GM12864 (cell line): ENCODE data around the gene RAF1.

Experiments
- DNase-seq: peaks from one replicate; pipeline ENCODE4 v3.0.0-alpha.2; 2011; ENCODE audit warnings: low read depth
- H3K4me3 ChIP-seq: 2 replicates; pipeline ENCODE4 v1.5.1; 2011; ENCODE audit warnings: mild to moderate bottlenecking, low read depth, low read length, control low read depth
- TF ChIP-seq, protein P1 (sequence below): IDR thresholded peaks from 2 replicates; pipeline ENCODE4 v1.5.1; 2011; ENCODE audit warnings: low read depth, mild to moderate bottlenecking, moderate library complexity, low read length, control low read depth, inconsistent platforms; ENCODE audit errors: missing control alignments

Gene RAF1

DNA sequence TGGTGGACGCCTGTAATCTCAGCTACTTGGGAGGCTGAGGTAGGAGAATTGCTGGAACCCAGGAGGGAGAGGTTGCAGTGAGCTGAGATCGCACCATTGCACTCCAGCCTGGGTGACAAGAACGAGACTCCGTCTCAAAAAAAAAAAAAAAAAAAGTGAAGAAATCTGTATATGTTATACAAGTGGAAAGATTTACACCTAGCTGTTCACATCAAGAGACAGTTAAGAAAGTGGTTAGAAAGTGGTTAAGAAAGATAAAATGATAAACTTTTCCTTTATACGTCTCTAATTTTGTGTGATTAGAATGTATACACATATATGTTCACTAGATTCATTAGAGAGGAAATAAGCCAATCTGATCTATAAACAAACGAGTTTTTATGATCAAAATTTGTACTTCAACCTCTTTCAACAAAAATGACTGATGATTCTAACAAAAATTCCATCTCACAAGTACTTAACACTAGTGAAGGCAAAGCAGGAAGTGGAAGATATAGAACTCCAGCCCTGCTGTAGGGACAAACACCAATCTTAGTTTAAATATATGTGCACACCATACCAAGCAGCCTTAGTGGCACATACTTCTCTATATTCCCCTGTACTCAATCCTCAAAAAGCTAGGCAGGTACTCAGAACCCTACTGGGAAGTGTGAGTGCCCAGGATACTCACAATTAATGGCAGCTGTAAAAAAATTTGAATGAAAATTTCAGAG is 51.2 kb downstream of the RAF1 start:
- no peak for DNase-seq

DNA sequence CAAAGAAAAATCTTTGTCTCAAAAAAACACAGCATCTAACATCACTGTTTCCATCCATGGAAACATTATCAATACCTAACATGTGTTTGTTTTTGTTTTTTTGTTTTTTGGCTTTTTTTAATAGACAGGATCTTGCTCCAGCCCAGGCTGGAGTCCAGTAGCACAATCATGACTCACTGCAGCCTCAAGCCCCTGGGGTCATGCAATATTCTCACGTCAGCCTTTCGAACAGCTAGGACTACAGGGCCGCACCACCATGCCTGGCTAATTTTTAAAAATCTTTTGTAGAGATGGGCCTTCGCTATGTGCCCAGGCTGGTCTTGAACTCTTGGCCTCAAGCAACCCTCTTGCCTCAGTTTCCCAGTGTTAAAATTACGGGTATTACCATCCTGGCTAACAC is 52.8 kb downstream of the RAF1 start:
- H3K4me3 ChIP-seq = no peak overlapping the region
- no peak for DNase-seq
- TF ChIP-seq, protein P1, sequence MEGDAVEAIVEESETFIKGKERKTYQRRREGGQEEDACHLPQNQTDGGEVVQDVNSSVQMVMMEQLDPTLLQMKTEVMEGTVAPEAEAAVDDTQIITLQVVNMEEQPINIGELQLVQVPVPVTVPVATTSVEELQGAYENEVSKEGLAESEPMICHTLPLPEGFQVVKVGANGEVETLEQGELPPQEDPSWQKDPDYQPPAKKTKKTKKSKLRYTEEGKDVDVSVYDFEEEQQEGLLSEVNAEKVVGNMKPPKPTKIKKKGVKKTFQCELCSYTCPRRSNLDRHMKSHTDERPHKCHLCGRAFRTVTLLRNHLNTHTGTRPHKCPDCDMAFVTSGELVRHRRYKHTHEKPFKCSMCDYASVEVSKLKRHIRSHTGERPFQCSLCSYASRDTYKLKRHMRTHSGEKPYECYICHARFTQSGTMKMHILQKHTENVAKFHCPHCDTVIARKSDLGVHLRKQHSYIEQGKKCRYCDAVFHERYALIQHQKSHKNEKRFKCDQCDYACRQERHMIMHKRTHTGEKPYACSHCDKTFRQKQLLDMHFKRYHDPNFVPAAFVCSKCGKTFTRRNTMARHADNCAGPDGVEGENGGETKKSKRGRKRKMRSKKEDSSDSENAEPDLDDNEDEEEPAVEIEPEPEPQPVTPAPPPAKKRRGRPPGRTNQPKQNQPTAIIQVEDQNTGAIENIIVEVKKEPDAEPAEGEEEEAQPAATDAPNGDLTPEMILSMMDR = no peak

More for the DNA sequence above, 51.2 kb downstream of the RAF1 start:
- TF ChIP-seq, protein P1 = no peak
- H3K4me3 ChIP-seq = no peak overlapping the region

DNA sequence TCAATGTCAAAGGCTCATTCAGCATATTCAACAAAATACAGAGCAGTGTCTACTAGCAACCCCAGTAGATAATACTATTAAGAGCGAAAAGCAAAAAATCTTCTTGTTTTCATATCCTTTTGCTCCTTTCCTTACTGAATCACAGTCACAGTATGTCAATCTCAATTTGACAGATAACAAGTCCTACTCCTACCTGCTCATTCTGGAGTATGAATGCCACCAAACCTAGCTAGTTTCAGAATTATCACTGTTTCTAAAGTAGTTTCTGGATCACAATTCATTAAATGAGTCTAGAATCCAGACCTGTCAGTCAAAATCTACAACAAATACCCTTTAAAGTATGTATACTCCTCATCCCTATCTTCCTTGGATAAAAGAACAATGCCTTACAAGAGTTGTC is 55.5 kb downstream of the RAF1 start:
- TF ChIP-seq, protein P1 = no peak
- no peak for DNase-seq
- H3K4me3 ChIP-seq = no peak overlapping the region

DNA sequence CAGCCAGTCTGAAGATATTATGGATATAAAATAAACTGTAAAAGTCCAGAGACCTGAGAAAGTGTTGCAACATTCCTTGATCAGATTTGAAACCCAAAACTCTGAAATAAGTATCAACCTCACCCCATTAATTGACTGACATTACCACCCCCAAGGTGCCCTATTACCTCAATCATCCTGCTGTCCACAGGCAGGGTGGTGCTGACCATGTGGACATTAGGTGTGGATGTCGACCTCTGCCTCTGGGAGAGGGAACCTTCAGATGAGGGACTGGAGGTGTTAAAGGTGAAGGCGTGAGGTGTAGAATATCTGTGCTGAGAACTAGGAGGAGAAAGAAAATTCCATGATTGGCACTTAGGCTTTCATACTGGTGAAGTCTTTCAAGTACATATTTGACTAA is 59.9 kb downstream of the RAF1 start:
- TF ChIP-seq, protein P1 = no peak
- H3K4me3 ChIP-seq = no peak overlapping the region

DNA sequence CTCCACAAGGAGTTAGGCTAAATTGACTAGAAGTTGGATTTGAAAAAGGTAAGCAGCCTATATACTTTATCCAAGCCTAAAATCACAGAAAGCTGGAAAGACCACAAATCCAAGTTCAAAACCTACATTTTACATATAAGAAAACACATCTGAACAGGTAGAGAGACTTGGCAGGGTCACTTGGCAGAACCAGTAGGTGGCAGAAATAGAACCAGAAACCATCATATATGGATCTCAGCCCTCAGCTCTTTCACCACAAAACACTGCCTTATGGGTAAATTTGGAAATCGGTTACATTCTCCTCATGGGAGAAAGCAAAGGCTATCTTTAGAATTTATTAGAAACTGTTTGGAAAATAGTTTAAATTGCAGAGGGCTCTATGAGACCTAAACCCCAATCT is 62.8 kb downstream of the RAF1 start:
- TF ChIP-seq, protein P1 = no peak
- H3K4me3 ChIP-seq = no peak overlapping the region
- no peak for DNase-seq

More for the DNA sequence above, 59.9 kb downstream of the RAF1 start:
- DNase-seq = no peak

DNA sequence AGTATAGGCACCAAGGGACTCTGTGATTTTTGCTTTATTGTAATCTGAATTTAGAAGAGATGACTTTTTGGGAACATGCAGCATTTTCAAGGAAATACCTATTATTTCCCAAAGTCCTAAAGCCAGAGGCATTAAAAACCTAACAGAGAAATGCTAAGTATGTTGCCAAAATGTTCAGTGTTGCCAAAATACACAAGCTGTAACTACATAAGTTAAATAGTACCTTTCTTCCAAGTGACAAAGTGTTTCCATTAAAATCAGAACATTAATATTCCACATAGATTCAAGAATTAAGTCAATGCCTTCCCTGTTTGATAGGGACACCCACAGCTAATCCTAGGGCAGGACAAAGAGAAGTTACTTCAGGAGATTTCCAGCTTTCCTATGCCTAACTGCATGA is 65.0 kb downstream of the RAF1 start:
- TF ChIP-seq, protein P1 = no peak
- DNase-seq = no peak
- no peak overlapping the region for H3K4me3 ChIP-seq

DNA sequence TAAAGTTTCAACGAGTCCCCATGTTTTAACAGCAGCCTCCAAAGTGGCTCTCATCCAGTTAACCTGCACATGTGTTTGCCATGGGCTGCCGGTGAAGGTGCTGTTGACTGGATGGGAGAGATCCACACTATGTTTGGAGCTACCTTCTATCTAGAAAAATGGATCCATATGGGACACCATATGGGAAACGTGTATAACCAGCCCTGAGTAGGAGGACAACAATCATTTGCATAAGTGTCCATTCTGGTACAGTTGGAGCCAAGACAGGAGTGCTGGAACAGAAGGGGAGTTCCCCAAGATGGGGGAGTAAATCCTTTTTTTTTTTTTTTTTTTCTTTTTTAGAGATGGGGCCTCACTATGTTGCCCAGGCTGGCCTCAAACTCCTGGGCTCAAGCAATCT is 70.4 kb downstream of the RAF1 start:
- no peak for DNase-seq
- no peak overlapping the region for H3K4me3 ChIP-seq
- TF ChIP-seq, protein P1 = no peak
